ENCODE measurements around the gene HOXD4.
A peak's percentile ranks its signal among the peaks of the same experiment; 100 is the strongest.

Gene HOXD4

DNA sequence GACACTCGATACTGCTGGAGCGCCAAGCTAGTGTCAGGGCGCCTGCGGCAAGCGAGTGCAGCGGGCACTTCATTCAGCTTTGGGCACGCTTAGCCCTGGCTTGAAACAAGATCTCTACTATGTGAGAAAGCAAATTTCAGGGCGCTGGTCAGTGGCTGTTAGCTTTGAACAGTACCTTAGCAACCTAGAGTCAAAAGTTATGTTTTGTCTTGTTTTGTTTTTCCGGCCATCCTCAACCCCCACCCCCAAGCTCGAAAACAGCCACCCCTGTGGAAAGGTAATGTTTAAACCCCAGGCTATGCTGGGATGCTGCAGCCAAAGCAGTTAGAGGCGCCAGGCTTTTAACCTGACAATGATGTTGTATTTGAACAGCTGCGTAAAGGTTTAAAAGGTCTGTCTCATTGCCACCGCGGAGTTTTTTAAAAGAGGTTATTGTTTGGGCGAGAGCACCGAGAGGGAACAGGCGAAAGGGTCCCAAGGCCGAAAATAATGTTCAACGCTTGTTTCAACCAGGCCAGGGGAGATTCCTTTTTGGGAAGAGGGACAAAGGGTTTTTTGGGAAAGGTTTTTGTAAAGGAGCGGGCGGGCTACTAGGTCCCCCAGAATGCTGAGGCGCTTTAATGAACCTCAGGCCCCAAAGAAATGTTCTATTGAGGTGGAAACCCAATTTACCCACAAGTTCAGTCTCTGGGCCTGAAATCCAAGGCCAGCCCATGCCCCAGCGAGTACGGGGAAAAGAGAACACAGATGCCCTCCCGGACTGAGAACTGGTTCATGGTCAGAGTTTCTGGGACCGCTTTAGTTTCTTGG, 37.0 kb upstream of the HOXD4 start:
- no peak for DNase-seq

DNA sequence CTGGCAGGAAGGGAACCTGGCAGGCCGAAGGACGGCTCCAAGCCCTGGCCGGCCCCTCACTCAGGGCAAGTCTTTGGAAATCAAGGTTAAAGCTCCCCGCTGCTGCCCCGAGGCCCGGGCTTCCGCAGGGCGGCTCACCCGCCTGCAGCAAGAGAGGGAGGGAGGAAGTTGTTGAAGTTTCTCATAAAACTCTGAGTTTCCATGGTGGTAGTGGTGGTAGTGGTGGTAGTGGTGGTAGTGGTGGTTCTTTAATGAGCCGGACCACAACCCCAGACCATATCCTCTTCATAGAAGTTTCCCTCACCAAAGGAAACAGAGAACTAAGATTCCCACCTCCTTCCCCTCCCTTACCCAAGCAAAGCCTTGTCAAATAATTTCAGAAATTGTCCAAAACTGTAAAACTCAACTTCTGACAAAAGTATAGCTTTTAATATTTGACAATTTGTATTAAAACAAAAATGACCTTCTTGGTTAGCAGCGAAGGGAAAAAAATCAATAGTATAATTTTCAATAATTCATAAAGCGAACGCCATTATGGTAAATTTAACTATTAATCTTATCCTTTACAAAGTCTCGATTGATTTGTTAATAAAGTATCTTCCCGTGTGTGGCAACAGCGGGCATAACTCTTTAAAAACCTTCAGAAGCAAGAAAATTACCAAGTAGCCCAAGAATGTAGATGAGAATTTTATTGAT, 36.3 kb upstream of the HOXD4 start:
- DNase-seq = no peak

DNA sequence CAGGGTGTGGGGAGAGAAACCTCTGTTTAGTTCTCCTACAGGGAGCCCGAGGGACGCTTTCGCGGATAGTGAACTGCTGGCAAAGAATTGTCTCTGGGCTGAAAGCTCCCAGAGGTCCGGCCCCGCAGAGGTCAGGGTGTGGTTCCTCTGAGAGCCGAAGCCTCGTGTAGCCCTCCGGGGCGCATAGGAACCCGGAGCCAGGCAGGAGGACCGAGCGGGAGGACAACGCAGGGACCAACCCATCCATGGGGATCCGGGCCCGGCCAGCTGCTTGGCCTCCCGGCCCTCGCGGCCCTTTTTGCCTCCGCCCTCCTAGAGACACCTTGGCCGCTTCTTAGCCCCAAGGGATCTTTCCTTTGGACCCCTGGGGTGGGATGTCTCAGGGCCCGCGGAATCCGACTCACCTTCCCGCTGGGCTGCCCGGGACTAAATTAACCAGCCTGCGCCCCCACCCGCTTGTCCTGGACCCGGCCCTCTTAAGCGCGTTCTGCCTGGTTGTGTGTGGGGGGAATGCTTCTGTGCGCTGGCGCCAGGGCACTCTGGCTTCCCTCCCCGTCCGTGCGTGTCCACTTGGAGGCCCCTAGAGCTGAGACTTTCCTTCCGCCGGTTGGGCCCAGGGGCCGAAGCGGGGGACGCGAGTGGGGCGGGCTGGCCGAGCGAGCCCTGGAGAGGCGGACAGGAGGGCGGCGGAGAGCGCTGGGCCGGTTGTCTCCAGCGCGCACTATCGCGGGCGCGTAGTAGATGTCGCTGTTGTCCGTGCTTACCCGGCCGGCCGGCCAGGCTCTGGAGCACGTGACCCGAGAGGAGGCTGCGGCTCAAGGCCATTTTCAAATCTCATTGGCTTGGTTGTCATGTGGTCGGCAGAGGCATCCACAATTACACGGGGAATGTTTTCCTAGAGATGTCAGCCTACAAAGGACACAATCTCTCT, 35.2 kb upstream of the HOXD4 start, which contains the start of gene HOXD10:
TSS of gene HOXD10 (plus strand) at position 896 of the 931 bp plus-strand sequence. CDS start 56 bp downstream, outside the sequence.
- no peak for DNase-seq

DNA sequence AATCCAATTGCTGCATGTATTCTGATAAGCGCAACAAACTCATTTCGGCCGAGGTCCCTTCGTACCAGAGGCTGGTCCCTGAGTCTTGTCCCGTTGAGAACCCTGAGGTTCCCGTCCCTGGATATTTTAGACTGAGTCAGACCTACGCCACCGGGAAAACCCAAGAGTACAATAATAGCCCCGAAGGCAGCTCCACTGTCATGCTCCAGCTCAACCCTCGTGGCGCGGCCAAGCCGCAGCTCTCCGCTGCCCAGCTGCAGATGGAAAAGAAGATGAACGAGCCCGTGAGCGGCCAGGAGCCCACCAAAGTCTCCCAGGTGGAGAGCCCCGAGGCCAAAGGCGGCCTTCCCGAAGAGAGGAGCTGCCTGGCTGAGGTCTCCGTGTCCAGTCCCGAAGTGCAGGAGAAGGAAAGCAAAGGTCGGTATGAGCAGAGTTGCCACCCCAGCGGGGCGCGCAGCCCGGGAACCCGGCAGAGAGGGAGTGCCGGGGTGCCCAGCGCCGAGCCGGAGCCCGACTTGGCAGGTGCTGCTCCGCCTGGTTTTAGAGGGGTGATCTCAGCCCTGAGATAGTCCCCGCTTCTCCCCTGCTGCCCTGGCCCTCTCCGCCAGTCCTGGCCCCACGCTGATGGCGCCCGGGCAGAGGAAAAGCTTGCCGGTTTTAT, 34.1 kb upstream of the HOXD4 start:
- DNase-seq = no peak

DNA sequence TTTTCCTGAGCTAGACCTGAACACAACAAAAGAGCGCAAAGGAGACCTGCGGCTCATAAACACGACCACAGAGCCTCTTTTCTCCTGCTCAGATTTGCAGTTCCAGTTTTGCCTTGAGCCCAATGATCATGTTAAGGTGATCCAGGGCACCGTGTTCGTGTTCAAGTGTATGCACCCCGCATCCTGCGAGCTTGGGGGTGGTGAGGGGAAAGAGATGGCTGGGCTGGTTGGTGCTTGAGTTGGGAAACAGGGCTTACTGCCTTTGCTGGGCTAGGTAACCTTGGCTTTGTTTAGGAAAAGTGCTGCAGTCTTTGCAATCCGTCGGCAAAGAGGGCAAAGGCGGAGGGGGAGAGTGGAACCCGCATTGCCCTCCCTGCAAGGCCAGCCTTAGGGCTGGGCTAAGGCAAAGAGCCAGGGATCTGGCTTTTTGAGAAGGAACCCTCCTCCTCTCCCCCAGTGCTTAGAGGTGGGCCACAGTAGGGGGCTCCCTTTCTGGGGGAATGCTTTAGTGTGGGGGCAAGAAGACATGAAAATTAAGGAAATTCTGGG, 33.5 kb upstream of the HOXD4 start:
- no peak for DNase-seq

DNA sequence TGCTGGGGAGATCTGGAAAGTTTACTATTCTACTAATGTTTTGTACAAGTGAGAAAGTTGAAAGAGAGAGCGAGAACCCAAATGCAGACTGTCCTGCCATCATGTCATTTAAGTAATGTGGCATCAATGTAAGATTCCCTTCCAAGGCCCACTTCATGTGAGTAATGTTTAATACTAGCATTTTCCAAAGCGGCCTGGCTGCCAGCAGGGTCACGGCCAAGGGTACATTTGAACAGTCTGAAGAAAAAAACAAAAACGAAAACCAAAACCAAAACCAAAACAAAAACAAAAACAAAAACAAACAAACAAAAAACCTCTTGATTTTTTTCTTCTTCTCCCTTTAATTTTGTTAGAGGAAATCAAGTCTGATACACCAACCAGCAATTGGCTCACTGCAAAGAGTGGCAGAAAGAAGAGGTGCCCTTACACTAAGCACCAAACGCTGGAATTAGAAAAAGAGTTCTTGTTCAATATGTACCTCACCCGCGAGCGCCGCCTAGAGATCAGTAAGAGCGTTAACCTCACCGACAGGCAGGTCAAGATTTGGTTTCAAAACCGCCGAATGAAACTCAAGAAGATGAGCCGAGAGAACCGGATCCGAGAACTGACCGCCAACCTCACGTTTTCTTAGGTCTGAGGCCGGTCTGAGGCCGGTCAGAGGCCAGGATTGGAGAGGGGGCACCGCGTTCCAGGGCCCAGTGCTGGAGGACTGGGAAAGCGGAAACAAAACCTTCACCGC, 32.6 kb upstream of the HOXD4 start:
- DNase-seq = no peak

DNA sequence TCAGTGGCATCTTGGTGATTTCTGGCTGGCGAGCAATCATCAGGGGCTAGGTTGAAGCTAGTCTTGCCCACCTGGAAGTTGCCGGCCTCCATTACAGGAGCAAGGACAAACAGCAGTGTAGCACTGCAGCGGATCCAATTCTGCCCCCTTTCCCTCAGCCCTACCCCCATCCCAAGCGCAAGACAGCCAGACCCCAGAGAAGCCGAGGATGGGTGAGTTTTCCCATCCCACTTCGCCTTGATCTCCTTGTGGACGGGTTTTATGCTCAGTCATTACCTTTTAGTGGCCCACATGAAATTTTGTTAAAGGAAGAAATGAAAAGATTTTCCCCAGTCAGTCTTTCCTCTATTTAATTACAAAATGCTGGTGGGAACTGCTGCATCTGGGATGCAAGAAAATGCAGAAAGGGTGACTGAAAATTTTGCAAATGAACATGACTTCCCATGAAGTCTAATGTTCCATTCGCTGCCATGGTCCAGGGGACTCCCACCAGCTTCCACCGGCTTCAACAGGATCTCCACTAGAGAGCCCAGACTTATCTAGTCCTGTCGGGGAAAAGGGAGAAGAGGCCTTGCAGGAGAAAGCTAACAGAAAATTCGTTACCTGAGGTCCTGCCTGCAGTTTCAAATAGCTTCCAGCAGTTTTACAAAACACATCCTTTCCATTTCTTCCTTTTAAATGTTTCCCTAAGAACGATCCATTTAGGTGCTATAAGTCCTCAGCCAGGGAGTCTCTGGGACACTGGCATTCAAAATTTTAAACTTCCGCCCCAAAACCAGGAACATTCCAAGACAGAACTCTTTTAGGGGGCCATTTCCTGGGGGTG, 30.8 kb upstream of the HOXD4 start:
- DNase-seq = no peak

DNA sequence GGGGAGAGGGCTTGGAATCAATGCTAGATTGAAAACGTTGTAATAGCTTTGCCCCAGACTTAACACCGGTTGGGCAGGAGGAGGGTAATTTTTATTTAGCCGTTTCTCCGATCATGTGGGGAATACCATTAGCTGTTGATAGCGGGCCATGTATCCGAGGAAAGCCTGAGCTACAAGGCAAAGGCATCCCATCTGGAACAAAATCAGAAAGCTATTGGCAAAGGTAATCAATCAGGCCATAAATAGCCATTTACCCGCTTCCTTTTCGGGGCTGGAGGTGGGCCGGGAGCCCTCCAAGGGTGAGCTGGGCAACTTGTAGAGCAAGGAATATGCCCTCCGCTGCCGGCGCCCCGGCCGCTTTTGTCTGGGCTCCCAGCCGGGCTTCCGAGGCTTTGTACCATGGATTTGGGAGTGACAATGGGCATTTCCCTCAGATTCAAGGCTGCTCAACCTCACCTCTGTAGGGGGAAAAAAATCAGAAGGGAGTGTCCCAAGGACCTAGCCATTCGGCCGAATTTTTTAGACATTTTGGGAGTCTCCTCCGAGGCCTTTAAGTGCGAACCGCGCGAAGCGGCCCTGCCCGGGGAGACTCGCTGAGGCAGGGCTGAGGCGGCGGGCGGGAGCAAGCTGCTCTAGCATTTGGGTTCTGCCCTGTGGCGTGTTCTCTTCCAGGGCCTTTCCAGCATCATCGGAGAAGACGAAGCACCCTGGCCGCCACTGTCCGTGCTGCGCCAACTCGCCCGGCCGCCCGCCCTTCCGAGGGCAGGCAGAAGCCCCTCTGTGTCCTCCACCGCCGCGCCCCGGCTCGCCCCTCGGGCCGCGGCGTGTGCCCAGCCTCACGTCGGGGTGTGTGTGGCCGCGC, 29.9 kb upstream of the HOXD4 start:
- DNase-seq = no peak

DNA sequence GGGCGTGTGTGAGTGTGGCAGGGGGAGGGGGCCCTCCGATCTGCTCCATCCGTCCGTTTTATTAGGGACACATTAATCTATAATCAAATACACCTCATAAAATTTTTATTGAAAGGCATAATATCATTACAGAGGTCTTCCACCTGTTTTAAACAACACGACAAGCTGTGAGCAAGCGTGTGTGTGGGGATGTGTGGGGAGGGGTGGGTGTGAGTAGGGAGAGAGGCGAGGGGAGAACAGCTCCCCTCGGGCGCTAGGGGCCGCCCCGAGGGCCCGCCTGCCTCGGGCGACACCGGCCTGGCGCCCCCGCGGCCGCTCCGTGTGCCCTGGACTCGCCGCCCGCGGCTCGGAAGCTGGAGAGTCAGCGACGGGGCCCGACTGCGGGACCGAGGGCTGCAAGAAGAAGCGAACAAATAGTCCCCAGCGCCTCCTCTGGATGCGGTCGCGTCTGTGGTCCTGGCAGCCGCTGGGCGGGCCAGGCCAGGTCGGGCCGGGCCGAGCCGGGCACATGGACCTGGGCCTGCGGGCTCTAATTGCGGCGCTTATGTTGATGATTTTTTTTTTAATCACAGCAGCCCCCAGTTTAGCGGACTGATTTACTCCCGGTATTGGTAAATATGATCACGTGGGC, 29.2 kb upstream of the HOXD4 start:
- peak; percentile 84 for DNase-seq

DNA sequence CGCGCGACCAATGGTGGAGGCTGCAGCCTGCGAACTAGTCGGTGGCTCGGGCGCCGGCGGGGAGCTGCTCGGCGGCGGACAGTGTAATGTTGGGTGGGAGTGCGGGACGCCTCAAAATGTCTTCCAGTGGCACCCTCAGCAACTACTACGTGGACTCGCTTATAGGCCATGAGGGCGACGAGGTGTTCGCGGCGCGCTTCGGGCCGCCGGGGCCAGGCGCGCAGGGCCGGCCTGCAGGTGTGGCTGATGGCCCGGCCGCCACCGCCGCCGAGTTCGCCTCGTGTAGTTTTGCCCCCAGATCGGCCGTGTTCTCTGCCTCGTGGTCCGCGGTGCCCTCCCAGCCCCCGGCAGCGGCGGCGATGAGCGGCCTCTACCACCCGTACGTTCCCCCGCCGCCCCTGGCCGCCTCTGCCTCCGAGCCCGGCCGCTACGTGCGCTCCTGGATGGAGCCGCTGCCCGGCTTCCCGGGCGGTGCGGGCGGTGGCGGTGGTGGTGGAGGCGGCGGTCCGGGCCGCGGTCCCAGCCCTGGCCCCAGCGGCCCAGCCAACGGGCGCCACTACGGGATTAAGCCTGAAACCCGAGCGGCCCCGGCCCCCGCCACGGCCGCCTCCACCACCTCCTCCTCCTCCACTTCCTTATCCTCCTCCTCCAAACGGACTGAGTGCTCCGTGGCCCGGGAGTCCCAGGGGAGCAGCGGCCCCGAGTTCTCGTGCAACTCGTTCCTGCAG, 28.5 kb upstream of the HOXD4 start, which contains the start of gene HOXD9:
TSS of gene HOXD9 (plus strand) at position 37 of the 728 bp plus-strand sequence. CDS start at position 87, 50 bp downstream.
- no peak for DNase-seq

DNA sequence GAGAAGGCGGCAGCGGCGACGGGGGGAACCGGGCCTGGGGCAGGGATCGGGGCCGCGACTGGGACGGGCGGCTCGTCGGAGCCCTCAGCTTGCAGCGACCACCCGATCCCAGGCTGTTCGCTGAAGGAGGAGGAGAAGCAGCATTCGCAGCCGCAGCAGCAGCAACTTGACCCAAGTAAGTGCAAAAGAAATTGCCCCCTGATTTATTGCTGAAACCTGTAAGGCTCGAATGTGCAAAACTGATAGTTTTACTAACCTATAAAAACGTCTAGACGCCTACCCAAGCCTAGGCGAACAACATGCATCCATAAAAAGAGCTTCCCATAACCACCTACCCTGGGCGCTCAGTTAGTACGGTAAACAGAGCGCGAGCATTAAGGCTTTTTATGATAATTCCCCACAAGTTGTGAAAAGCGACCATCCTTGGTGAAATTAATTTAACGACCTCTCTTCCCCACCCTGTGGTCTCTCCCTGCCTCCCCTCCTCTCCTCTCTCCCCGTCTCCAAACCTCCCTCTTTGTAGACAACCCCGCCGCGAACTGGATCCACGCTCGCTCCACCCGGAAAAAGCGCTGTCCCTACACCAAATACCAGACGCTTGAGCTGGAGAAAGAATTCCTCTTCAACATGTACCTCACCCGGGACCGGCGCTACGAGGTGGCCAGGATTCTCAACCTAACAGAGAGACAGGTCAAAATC, 27.8 kb upstream of the HOXD4 start:
- DNase-seq = no peak

DNA sequence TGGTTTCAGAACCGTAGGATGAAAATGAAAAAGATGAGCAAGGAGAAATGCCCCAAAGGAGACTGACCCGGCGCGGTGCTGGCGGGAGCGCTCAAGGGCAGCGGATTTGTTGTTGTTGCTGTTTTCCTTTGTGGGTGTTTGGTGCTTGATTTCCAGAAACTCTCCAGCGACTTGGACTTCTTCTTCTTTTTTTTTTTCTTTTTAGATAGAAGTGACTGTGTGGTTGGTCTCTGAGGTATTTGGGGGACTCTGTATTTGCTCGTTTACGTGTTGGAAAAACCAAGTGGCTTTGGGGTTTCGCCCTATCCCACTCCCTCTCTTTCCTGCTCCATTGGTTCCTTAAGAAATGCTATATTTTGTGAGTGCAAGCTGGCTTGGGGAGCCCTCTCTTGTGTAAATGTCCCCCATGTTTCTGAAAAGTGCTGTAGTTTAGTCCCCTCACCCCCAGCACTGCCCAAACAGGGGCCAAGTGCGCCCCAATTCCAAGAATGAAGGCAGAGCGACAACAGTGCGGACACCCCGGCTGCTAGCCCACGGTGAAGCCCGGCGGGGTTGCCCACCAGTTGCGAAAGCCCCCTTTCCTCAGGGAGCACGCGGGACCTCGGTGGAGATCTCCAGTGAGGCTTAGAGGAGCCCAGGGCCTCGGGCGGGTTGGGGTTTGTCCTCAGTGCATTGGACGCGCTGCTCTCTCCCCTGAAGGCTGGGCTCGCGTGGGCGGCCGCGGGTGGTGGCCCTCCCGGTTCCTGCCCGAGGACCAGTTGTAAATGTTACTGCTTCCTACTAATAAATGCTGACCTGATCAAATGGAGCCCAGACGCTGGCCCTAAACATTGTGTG, 27.0 kb upstream of the HOXD4 start:
- DNase-seq = no peak

DNA sequence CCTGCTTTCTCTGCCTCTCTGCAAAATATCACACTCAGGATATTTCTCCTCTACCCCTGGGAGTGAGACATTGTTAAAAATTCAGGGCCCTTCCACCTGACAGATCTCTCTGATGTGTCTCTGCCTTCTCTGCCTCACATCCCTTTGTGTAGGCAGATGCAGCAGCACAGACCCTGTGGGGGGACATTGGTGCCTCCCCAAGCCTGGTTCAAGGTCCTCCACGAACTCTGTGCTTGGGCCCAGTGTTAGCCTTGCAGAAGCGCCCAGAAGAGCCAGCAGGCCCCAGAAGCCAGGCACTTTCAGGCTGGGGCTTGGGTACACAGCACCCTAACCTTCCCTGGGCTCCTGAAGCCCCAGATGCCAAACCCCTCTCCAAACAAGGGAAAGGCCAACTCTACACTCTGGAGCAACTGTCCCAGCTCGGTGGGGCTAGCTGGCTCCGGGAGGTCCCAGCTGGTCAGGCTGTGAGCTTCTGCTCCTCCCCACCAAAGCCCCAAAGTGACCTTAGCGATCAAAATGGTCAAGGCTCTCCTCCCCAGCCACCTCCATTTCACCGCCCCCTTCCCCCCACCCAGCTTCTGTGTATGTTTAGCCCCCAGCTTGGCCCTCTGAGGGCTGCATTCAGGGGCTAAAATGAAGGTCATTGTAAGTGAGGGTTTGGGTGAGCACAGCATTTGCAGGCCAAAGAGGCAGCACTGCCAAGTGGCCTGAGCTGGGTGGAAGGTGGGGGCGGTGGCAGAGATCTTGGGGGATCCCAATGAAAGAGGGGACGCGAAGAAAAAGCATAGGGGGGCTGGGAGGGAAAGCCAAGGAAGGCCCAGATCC, 26.2 kb upstream of the HOXD4 start:
- no peak for DNase-seq

DNA sequence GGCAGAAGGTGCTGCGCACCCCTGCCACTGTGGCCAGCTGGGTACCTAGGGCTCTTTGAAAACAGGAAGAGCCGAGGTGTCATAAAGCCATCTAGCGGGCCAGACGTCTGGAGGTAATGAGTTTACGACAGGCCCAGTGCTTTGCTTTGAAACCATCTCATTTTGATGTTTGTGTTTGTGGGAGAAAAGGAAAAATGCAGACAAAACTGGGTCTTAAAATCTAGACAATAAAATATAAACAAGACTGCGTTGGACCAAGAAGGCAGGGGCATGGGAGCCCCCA, 25.6 kb upstream of the HOXD4 start:
- DNase-seq = no peak

DNA sequence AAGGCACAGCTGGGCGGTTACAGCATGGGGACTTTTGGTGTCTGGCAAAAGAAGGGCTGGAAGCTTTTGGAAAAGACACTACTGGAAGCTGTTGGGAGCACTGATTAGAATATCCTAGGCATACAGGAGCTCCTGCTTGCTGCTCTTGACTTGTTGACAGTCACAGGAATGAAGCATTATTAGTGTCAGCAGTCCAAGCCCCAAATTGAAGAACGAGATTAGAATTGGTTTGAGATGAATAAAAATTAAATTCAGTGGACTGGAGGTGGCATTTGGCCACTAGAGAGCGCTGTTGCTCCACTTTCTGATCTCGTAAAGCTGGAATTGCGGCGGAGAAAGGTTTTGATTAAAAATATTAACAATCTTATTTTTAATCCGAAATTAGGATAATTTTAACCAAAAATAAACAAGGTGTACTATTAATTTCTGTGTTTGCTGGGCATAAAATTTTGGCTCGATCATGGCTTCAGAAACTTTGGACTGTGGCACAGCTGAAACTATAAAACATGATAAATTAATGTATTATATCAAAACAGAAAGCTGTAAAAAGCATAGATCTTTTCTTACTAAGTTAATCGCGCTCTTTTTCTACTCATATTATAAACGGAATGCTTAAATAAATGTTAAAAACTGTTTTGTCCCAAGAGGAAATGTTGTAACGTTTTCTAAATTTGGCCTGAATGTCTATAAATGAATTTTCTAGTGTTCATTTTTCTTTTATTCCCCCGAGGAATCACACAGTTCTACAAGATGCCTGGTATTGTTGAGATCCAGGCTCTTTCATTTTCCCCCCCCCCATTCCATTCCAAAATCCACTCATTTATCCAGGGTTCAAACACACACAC, 24.2 kb upstream of the HOXD4 start:
- peak; percentile 93 for DNase-seq

Measured in eye (tissue), 1 donor.